Measurements from ENCODE around the gene GSPT1.

- TF ChIP-seq CTCF (IDR thresholded peaks at IDR 0.05; ENCODE audit: low read depth, low read length), result no peak
- TF ChIP-seq POLR2A (IDR thresholded peaks at IDR 0.05; ENCODE audit: extremely low read depth, insufficient read length), result no peak
- no peak for TF ChIP-seq MAX (IDR thresholded peaks at IDR 0.05; ENCODE audit: low read depth, low read length)
Observed at GRCh38 chr16:11907160-11907970, 8.4 kb downstream of the GSPT1 start.
